ENCODE measurements around the gene TMEM59.

TMEM59 gene

DNA sequence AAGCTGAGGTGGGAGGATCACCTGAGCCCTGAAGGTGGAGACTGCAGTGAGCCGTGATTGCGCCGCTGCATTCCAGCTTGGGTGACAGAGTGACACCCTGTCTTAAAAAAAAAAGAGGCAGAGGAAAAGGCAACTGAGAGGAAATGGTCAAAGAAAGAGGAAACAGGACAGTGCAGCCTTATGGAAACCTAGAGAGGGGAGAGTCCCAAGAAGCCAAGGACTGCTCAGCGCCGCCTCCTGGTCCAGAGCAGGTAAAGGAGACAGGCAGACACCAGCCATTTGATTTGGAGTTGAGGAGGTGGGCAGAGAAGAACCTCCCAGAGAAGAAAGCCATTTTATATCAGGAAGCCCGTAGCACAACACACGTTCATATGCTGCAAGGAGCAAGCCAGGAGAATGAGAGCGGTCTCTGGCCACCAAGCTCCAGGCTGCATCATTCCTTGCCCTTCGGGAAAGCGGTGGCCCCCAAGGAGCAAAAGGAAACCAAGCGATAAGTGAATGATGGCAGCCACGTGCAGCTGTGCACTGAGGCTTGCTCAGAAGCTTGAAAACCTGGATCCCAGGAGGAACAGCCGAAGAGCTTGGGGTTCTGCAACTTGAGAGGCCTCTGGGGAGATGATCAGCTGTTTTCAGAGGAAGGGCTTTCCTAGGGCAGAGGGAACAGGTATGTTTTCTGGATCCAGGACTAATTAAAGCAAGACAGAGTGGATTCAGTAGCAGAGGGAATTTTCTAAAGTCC, 73.1 kb downstream of the TMEM59 start:
- no peak for DNase-seq

Measured in CD4-positive, alpha-beta T cell treated with Interleukin-10 for 1 hour (primary cell).